Measurements from ENCODE around the gene GFOD1.

The GFOD1 gene

GRCh38 chr6:13334953-13335352 is 152.4 kb downstream of the GFOD1 start (continued):
- TF ChIP-seq, protein P1, sequence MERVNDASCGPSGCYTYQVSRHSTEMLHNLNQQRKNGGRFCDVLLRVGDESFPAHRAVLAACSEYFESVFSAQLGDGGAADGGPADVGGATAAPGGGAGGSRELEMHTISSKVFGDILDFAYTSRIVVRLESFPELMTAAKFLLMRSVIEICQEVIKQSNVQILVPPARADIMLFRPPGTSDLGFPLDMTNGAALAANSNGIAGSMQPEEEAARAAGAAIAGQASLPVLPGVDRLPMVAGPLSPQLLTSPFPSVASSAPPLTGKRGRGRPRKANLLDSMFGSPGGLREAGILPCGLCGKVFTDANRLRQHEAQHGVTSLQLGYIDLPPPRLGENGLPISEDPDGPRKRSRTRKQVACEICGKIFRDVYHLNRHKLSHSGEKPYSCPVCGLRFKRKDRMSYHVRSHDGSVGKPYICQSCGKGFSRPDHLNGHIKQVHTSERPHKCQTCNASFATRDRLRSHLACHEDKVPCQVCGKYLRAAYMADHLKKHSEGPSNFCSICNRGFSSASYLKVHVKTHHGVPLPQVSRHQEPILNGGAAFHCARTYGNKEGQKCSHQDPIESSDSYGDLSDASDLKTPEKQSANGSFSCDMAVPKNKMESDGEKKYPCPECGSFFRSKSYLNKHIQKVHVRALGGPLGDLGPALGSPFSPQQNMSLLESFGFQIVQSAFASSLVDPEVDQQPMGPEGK (CRISPR knock-in tag; IDR thresholded peaks at IDR 0.05; ENCODE audit: borderline replicate concordance): no peak

- TF ChIP-seq ARNTL (CRISPR knock-in tag; IDR thresholded peaks at IDR 0.05; ENCODE audit: borderline replicate concordance, low read depth) (no peak), TCF4 (CRISPR knock-in tag; IDR thresholded peaks at IDR 0.05; ENCODE audit: borderline replicate concordance) (no peak), OSR1 (CRISPR knock-in tag; IDR thresholded peaks at IDR 0.05) (no peak)
- TF ChIP-seq, protein P1 (CRISPR knock-in tag; IDR thresholded peaks at IDR 0.05; ENCODE audit: borderline replicate concordance): no peak
- ATAC-seq: no peak
Observed at GRCh38 chr6:13332349-13332706, 155.1 kb downstream of the GFOD1 start.

DNA sequence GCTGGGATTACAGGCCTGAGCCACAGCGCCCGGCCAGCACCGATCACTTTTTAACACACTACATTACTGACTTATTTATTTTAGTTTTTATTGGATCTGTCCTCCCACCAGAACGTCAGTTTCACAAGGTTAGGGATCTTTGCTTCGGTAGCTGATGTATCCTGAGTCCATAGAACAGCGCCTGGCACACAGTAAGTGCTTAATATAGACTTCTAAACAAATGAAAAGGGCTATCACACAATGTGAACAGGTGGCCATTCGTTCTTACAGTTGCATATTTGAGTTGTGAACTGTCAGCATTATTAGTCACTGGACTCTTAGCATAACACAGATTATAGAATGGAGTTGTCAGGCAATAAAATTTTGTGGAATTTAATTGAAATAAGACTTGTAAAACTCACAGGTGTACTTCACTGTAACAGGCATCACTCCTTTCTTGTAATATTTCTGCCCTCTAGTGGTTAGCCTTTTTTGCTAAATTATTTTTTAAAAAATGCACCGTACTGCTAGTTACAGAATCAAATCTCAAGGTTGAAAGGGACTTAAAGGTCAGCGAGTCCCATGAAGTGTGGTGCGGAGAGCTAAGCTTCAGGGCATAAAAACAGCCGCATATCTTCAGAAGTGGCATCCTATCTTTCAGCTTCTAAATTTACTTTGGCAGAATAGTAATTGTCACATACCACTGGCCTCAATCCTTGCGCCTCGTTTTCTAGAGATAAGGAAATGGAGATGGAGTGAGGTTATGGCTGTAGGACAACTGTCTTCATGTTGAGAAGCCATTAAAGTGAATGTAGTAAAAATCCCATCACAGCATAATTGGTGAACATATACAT is 155.7 kb downstream of the GFOD1 start:
- TF ChIP-seq ZC3H10 (CRISPR knock-in tag; IDR thresholded peaks at IDR 0.05) (no peak), ESRRG (CRISPR knock-in tag; IDR thresholded peaks at IDR 0.05) (no peak), ZNF8 (CRISPR knock-in tag; IDR thresholded peaks at IDR 0.05) (no peak), TCF4 (CRISPR knock-in tag; IDR thresholded peaks at IDR 0.05; ENCODE audit: borderline replicate concordance) (no peak), ARNTL (CRISPR knock-in tag; IDR thresholded peaks at IDR 0.05; ENCODE audit: borderline replicate concordance, low read depth) (no peak), ZNF565 (CRISPR knock-in tag; conservative IDR thresholded peaks at IDR 0.05; ENCODE audit: low read depth) (no peak), BACH2 (CRISPR knock-in tag; IDR thresholded peaks at IDR 0.05; ENCODE audit: borderline replicate concordance) (no peak), TOX (CRISPR knock-in tag; IDR thresholded peaks at IDR 0.05; ENCODE audit: borderline replicate concordance) (no peak), RARB (CRISPR knock-in tag; IDR thresholded peaks at IDR 0.05) (no peak), SNAI2 (CRISPR knock-in tag; IDR thresholded peaks at IDR 0.05) (no peak), ZFP30 (CRISPR knock-in tag; IDR thresholded peaks at IDR 0.05) (no peak), GLIS3 (CRISPR knock-in tag; IDR thresholded peaks at IDR 0.05) (no peak), ZFP3 (CRISPR knock-in tag; IDR thresholded peaks at IDR 0.05) (no peak), CSRNP3 (CRISPR knock-in tag; IDR thresholded peaks at IDR 0.05) (no peak), PPARA (CRISPR knock-in tag; IDR thresholded peaks at IDR 0.05; ENCODE audit: borderline replicate concordance) (no peak), ZNF70 (CRISPR knock-in tag; IDR thresholded peaks at IDR 0.05) (no peak)
- TF ChIP-seq, protein P1 (CRISPR knock-in tag; IDR thresholded peaks at IDR 0.05; ENCODE audit: borderline replicate concordance): no peak
- TF ChIP-seq, protein P2, sequence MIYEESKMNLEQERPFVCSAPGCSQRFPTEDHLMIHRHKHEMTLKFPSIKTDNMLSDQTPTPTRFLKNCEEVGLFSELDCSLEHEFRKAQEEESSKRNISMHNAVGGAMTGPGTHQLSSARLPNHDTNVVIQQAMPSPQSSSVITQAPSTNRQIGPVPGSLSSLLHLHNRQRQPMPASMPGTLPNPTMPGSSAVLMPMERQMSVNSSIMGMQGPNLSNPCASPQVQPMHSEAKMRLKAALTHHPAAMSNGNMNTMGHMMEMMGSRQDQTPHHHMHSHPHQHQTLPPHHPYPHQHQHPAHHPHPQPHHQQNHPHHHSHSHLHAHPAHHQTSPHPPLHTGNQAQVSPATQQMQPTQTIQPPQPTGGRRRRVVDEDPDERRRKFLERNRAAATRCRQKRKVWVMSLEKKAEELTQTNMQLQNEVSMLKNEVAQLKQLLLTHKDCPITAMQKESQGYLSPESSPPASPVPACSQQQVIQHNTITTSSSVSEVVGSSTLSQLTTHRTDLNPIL (CRISPR knock-in tag; IDR thresholded peaks at IDR 0.05; ENCODE audit: low read depth): no peak
- ATAC-seq: no peak

DNA sequence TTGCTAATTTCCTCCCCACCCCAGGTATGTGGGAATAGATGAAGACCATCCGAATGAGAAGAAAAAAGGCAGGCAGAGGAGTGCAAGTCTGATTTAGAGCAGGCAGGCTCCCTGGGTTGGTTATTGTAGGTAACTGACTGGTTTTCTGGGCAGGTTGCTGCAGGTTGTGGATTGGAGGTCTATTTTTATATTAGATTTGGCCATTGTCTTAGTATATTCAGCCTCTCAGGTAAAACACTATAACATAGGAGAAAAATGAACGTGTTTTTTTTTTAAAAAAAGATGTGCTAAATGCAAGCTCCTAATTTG is 158.6 kb downstream of the GFOD1 start:
- TF ChIP-seq ZNF70 (CRISPR knock-in tag; IDR thresholded peaks at IDR 0.05): no peak
- no peak for ATAC-seq

Measured in SK-N-SH treated with all-trans-retinoic acid at 6 μM for 48 hours (cell line).